HL-60 (cell line): ENCODE measurements around the gene STARD3.

Experiments
- DNase-seq, 2 experiments: peaks; one replicate each; pipeline ENCODE4 v3.0.0-alpha.2; 2010 to 2020; ENCODE audit warnings: low read depth in 1 of 2, low spot score in 1 of 2
- H3K27ac ChIP-seq: fragments of 250-450 bp; sonication (Bioruptor Pico); replicated peaks from 2 replicates; pipeline ENCODE4 v1.5.1; 2020; ENCODE audit warnings: mild to moderate bottlenecking, moderate library complexity
- H3K27me3 ChIP-seq: fragments of 250-450 bp; sonication (Bioruptor Pico); 2 replicates; pipeline ENCODE4 v1.5.1; 2021; ENCODE audit warnings: mild to moderate bottlenecking, moderate library complexity; ENCODE audit not compliant: insufficient read depth, poor library complexity, severe bottlenecking
- H3K4me3 ChIP-seq: replicated peaks from 2 replicates; pipeline ENCODE4 v1.5.1; 2011; ENCODE audit warnings: mild to moderate bottlenecking, control low read depth, low read length; ENCODE audit not compliant: insufficient read depth
- CTCF ChIP-seq: IDR thresholded peaks from one replicate; pipeline ENCODE4 v1.5.1; 2011; ENCODE audit warnings: low read length, control low read depth, inconsistent platforms; ENCODE audit not compliant: insufficient read depth
- GABPA ChIP-seq: IDR thresholded peaks from 2 replicates; pipeline ENCODE4 v1.6.1; 2012; ENCODE audit warnings: low read depth
- POLR2AphosphoS5 ChIP-seq: IDR thresholded peaks from 2 replicates; pipeline ENCODE4 v1.6.1; 2012; ENCODE audit warnings: low read depth
- REST ChIP-seq: IDR thresholded peaks from 2 replicates; pipeline ENCODE4 v1.6.1; 2012; ENCODE audit warnings: low read depth; ENCODE audit not compliant: insufficient replicate concordance
- SPI1 ChIP-seq: IDR thresholded peaks from 2 replicates; pipeline ENCODE4 v1.6.1; 2012; ENCODE audit warnings: low read depth, mild to moderate bottlenecking, borderline replicate concordance

Gene STARD3

DNA sequence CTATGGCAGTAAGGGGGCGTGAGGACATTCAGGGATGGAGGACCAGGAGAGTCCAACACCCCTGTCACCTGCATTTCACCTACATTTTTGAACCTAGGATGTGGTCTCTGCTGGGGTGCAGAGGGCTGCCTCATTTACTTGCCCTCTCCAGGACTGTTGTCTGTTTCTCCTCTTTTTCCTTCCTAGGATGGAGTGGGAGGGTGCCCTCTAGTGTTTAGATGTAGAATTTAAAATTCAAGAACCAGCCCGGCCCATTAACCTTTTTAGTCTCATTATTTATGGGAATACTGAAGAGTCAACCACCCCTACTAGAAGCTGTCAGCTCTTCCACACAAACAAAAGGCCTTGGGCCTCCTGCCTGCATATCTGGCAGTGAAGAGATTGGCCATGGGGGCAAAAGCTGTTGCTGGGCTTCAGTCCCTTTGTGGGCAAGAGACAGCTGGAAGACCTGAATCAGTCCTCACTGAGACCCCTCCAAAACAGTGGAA is 2.5 kb upstream of the STARD3 start:
- Histone ChIP-seq H3K4me3 (no peak overlapping the region), H3K27ac (0 out of 2 replicates have a peak overlapping the region, but pooled peaks have one; percentile 97), H3K27me3 (no peaks in the 10 kb centered on the region)
- DNase-seq: peak in 1 of 2 experiments; percentile 33
- no peak for TF ChIP-seq POLR2AphosphoS5
- no peak for TF ChIP-seq SPI1
- no peak for TF ChIP-seq GABPA
- TF ChIP-seq REST: no peak
- TF ChIP-seq CTCF: peak; percentile 5

GRCh38 chr17:39635614-39636176 is 1.2 kb upstream of the STARD3 start:
- DNase-seq: peak in 1 of 2 experiments; percentile 74
- TF ChIP-seq GABPA (no peak), CTCF (no peak), SPI1 (peak; percentile 61; the same call in 1 of the 2 replicates), REST (no peak), POLR2AphosphoS5 (no peak)
- Histone ChIP-seq H3K27me3 (no peaks in the 10 kb centered on the region), H3K4me3 (no peak overlapping the region), H3K27ac (peak overlapping the region; percentile 97)

- no peaks in the 10 kb centered on the region for H3K27me3 ChIP-seq
- peak in 1 of 2 experiments; percentile 8 for DNase-seq
- TF ChIP-seq SPI1 (no peak), POLR2AphosphoS5 (no peak), CTCF (no peak), GABPA (no peak), REST (no peak)
- peak overlapping the region; percentile 97 for H3K27ac ChIP-seq
- H3K4me3 ChIP-seq: peak overlapping the region; percentile 90
These were observed 387 bp upstream of the STARD3 start for GRCh38 chr17:39636587-39636926.
